ENCODE results near the gene BHLHA9. TPM values are rescaled to one million over a fixed set of nuclear protein-coding genes. Genes with fewer than 3 reads are reported as not detected.

Gene BHLHA9
- total RNA-seq, 2 donors from 2014 or later = not detected

DNA sequence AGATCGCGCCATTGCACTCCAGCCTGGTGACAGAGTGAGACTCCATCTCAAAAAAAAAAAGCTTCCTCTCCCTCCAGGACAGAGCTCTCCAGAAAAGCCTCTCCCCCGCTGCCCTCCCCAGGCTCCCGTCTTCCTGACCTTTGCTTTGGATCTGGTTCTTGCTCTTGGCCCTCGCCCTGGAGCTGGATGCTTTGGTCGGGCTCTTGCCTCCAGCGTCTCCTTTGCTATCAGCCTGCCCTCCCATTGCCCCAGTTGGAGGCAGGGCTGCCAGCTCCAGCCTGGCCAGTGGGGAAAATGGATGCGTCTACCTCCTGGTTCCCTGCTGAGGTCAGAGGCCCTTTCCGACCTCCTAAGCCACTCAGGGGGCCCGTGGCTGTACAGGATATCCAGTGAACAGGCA is 45.2 kb downstream of the BHLHA9 start:
- Histone ChIP-seq H3K4me1 (replicated peaks) (no peaks in the 10 kb centered on the region), H3K36me3 (no peaks in the 10 kb centered on the region), H3K27ac (no peak overlapping the region), H3K27me3 (replicated peaks; ENCODE audit: insufficient read depth) (no peaks in the 10 kb centered on the region), H3K4me3 (no peak overlapping the region), H3K9me3 (no peaks in the 10 kb centered on the region)
- DNase-seq (ENCODE audit: low spot score) = no peak
- WGBS = 73% methylated on average over 10 of the region's 10 CpGs
- intact Hi-C loops (cut with DNase I) = no loop called here
- TF ChIP-seq, protein P1, sequence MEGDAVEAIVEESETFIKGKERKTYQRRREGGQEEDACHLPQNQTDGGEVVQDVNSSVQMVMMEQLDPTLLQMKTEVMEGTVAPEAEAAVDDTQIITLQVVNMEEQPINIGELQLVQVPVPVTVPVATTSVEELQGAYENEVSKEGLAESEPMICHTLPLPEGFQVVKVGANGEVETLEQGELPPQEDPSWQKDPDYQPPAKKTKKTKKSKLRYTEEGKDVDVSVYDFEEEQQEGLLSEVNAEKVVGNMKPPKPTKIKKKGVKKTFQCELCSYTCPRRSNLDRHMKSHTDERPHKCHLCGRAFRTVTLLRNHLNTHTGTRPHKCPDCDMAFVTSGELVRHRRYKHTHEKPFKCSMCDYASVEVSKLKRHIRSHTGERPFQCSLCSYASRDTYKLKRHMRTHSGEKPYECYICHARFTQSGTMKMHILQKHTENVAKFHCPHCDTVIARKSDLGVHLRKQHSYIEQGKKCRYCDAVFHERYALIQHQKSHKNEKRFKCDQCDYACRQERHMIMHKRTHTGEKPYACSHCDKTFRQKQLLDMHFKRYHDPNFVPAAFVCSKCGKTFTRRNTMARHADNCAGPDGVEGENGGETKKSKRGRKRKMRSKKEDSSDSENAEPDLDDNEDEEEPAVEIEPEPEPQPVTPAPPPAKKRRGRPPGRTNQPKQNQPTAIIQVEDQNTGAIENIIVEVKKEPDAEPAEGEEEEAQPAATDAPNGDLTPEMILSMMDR (IDR thresholded peaks at IDR 0.05) = no peak
- no peak for TF ChIP-seq POLR2AphosphoS5 (IDR thresholded peaks at IDR 0.05)

DNA sequence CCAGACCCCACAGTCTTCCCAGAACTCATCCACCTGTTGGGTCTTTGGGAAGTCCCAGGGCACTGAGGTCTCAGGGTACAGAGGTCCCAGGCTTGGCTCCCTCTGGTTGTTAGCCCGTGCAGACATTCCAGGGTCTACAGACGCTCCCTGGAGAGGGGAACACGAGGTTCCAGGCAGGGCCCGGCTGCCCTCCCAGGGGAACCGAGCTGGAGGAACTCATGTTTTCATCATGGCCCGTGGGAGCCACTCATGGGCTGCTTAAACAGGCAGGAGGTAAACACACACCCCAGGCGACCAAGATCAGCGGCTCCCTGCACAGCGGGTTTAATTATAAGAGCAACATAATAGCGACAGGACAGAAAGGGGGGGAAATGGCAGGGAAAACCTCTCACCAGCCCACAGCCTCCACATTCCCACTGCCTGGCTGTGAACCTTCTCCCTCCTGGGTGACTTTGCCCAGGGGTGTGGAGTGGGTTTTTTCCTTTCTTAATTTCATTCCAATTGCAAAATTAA is 45.7 kb downstream of the BHLHA9 start:
- intact Hi-C loops (cut with DNase I) = no loop called here
- H3K4me3 ChIP-seq = no peak overlapping the region
- no peak overlapping the region for H3K27ac ChIP-seq
- no peaks in the 10 kb centered on the region for H3K27me3 ChIP-seq (replicated peaks; ENCODE audit: insufficient read depth)
- no peaks in the 10 kb centered on the region for H3K36me3 ChIP-seq
- DNase-seq (ENCODE audit: low spot score) = no peak
- no peaks in the 10 kb centered on the region for H3K9me3 ChIP-seq
- no peaks in the 10 kb centered on the region for H3K4me1 ChIP-seq (replicated peaks)
- TF ChIP-seq POLR2AphosphoS5 (IDR thresholded peaks at IDR 0.05) (no peak), POLR2A (IDR thresholded peaks at IDR 0.05) (no peak)
- TF ChIP-seq, protein P1 (IDR thresholded peaks at IDR 0.05) = no peak
- WGBS = 42% methylated on average over 10 of the region's 10 CpGs

Other genes with a start within 250 kb of the BHLHA9 start
- 10 to 100 TPM; 80.7 to 82.7 TPM for gene ABR, start 90.5 kb upstream of the BHLHA9 start, total RNA-seq
- gene TRARG1, start 9.2 kb downstream of the BHLHA9 start, total RNA-seq = under 1 TPM in 1 of 2 donors, not detected in 1; 0.40 TPM
- gene YWHAE, start 129.8 kb downstream of the BHLHA9 start, total RNA-seq = 100 to 1,000 TPM; 643 to 716 TPM
- 10 to 100 TPM; 52.6 to 77.7 TPM for gene CRK, start 185.8 kb downstream of the BHLHA9 start, total RNA-seq
- gene MYO1C, start 222.2 kb downstream of the BHLHA9 start, total RNA-seq = 100 to 1,000 TPM in 1 of 2 donors, 10 to 100 TPM in 1; 94.4 to 120 TPM
- 10 to 100 TPM; 82.7 to 87.4 TPM for gene INPP5K, start 246.2 kb downstream of the BHLHA9 start, total RNA-seq